ENCODE measurements around the gene GABRG3. TPM values are rescaled to one million over a fixed set of nuclear protein-coding genes. Genes with fewer than 3 reads are reported as not detected.

GABRG3 gene
- total and polyA plus RNA-seq, 10 of the 15 experiments (the other 5 are each of a cell fraction or from before 2014, with no cell fraction given): 0.15 TPM; not detected in 9

GRCh38 chr15:27448234-27448633 is 477.3 kb downstream of the GABRG3 start (continued):
- TF ChIP-seq SKIL (IDR thresholded peaks at IDR 0.05; ENCODE audit: low read depth, poor library complexity, severe bottlenecking) (no peak), ZSCAN29 (IDR thresholded peaks at IDR 0.05) (no peak), BACH1 (IDR thresholded peaks at IDR 0.05; ENCODE audit: borderline replicate concordance) (no peak), SUZ12 (IDR thresholded peaks at IDR 0.05; ENCODE audit: unreplicated experiment) (no peak), RAD51 (IDR thresholded peaks at IDR 0.05) (no peak)

DNA sequence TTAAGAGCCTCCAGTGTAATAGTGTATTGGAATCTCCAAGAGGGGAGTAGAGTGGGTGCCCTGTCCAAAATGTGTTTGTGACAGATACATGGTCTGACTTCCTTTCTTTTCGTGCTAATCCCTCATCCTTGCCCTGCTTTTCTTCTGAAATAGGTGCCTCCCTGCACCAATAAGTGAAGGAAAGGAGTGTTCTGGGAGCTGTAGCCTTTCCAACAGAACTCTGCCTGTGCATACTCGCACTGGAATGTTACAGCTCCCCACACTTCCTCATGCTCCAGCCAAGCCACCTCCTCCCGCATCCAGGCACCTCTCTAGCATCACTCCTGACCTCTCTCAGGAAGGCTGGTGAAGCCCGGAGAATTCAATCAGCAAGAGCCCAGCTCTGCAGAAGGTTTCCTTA is 478.0 kb downstream of the GABRG3 start:
- no peaks in the 10 kb centered on the region; the same call in 2 of the 3 replicates for H3K9me3 ChIP-seq (replicated peaks; ENCODE audit: control insufficient read depth, insufficient read depth, low read length)
- H3K4me2 ChIP-seq (ENCODE audit: control insufficient read depth, insufficient read depth): no peak overlapping the region
- ChIA-PET RAD21 (ENCODE audit: unreplicated experiment) (no interaction called here), POLR2A (no interaction called here), CTCF (no interaction called here), SMC1A (ENCODE audit: uncharacterized antibody, unreplicated experiment) (no interaction called here)
- BruUV-seq (replicated peaks): no TSS peak
- WGBS (ENCODE audit: insufficient coverage, insufficient replicate concordance, low lambda C conversion rate, missing lambda C conversion rate): 17% methylated on average over 4 of the region's 4 CpGs
- H3K27me3 ChIP-seq (replicated peaks in 1 of 2; ENCODE audit: control insufficient read depth in 2 of 2, insufficient read depth in 2 of 2, low read length in 1 of 2): no peaks in the 10 kb centered on the region
- DNase-seq (ENCODE audit: low read depth, low spot score): no peak
- H3K27ac ChIP-seq (ENCODE audit: control insufficient read depth, insufficient read depth): no peak overlapping the region
- H3K79me2 ChIP-seq (ENCODE audit: control insufficient read depth, insufficient read depth, low read length): no peaks in the 10 kb centered on the region
- in situ Hi-C loops (cut with MboI) (no loop called here), intact Hi-C loops (cut with micrococcal nuclease; ENCODE audit: unreplicated experiment) (no loop called here)
- no peaks in the 10 kb centered on the region for H3K4me1 ChIP-seq (ENCODE audit: control insufficient read depth, insufficient read depth, low read length)
- FAIRE-seq: no peak
- H3K4me3 ChIP-seq: no peak overlapping the region
- no peaks in the 10 kb centered on the region for H4K20me1 ChIP-seq (ENCODE audit: control insufficient read depth, insufficient read depth)
- no peaks in the 10 kb centered on the region for H3K36me3 ChIP-seq (ENCODE audit: control insufficient read depth in 2 of 2, insufficient read depth in 2 of 2, low read length in 1 of 2)
- H2AFZ ChIP-seq (ENCODE audit: control insufficient read depth, low read depth, low read length): no peak overlapping the region
- no peak for ATAC-seq
- H3K9ac ChIP-seq (ENCODE audit: control insufficient read depth, insufficient read depth, low read length): no peak overlapping the region
- TF ChIP-seq TARDBP (IDR thresholded peaks at IDR 0.05; ENCODE audit: borderline replicate concordance): no peak
- TF ChIP-seq HDGF (IDR thresholded peaks at IDR 0.05): no peak
- TF ChIP-seq ZBED1 (IDR thresholded peaks at IDR 0.05; ENCODE audit: borderline replicate concordance): no peak
- no peak for TF ChIP-seq NR2C1 (IDR thresholded peaks at IDR 0.05)
- no peak for TF ChIP-seq IRF4 (IDR thresholded peaks at IDR 0.05; ENCODE audit: low read depth, low read length)
- TF ChIP-seq SUZ12 (IDR thresholded peaks at IDR 0.05; ENCODE audit: unreplicated experiment): no peak
- no peak for TF ChIP-seq IKZF1 (conservative IDR thresholded peaks at IDR 0.05)
- TF ChIP-seq POLR2AphosphoS2 (IDR thresholded peaks at IDR 0.05; ENCODE audit: low read depth, low read length): no peak
- TF ChIP-seq ZSCAN29 (IDR thresholded peaks at IDR 0.05): no peak
- no peak for TF ChIP-seq RAD51 (IDR thresholded peaks at IDR 0.05)
- no peak for TF ChIP-seq SIN3A (IDR thresholded peaks at IDR 0.05; ENCODE audit: low read depth, low read length)
- TF ChIP-seq BRCA1 (IDR thresholded peaks at IDR 0.05; ENCODE audit: low read depth, low read length): no peak
- no peak for TF ChIP-seq MEF2A (IDR thresholded peaks at IDR 0.05; ENCODE audit: insufficient read depth, low read depth, low read length)
- no peak for TF ChIP-seq SREBF1 (IDR thresholded peaks at IDR 0.05; ENCODE audit: low read length)
- TF ChIP-seq GATAD2B (conservative IDR thresholded peaks at IDR 0.05; ENCODE audit: low read depth): no peak
- TF ChIP-seq CEBPZ (IDR thresholded peaks at IDR 0.05; ENCODE audit: low read depth, low read length): no peak
- TF ChIP-seq FOXM1 (IDR thresholded peaks at IDR 0.05; ENCODE audit: low read depth, low read length): no peak
- no peak for TF ChIP-seq NR2F1 (conservative IDR thresholded peaks at IDR 0.05)
